ENCODE measurements around the gene C5AR2. TPM values are rescaled to one million over a fixed set of nuclear protein-coding genes. Genes with fewer than 3 reads are reported as not detected.
"Not testable (repeated sequence)": the region's sequence is repeated elsewhere in the genome, so short reads cannot be mapped to it uniquely, and the experiment has no call there.

Gene C5AR2
- polyA plus RNA-seq, 3 donors, result 0.44 to 4.2 (median 0.90) TPM

DNA sequence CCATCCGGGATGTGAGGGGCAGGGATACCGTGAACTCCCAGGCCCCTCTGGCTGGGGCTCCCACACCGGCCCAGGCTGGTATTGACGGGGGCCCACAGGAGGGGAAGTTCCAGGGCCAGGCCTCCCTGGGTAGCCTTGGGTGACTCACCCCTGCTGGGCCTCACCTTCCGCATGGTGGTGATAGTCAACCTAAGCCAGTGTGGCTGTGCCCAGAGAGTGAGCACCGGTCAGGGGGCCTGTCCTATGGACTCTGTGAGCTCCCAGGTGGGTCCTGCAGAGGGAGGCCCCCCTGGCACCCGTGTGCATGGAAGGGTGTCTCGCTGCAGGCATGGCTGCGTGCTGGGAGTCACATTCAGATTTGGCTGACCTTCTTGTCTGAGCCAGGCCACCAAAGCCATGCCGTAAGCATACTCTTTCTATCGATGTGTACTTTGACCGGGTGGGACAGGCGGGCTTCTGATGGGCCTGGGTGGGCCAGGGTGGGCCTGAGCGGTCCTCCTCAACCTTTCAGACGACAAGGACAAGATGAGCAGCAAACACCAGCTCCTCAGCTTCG is 44.7 kb downstream of the C5AR2 start:
- no peak overlapping the region for H3K27ac ChIP-seq (ENCODE audit: low read depth, low read length)
- 86 to 90% (median 87%) methylated on average over 16 of the region's 16 CpGs for WGBS, 3 donors

- WGBS, 3 donors, result 69 to 87% (median 84%) methylated on average over 16 of the region's 16 CpGs
- H3K27ac ChIP-seq (ENCODE audit: low read depth, low read length), result no peak overlapping the region
These were observed 45.3 kb downstream of the C5AR2 start for GRCh38 chr19:47377208-47377701.

GRCh38 chr19:47377801-47378200 is 45.8 kb downstream of the C5AR2 start:
- 81 to 89% (median 88%) methylated on average over 10 to 12 of the region's 12 CpGs for WGBS, 3 donors
- no peak overlapping the region for H3K27ac ChIP-seq (ENCODE audit: low read depth, low read length)

GRCh38 chr19:47378246-47378645 is 46.3 kb downstream of the C5AR2 start:
- no peak overlapping the region for H3K27ac ChIP-seq (ENCODE audit: low read depth, low read length)
- 85 to 96% (median 93%) methylated on average over 11 of the region's 11 CpGs for WGBS, 3 donors

- 86 to 94% (median 94%) methylated on average over 23 of the region's 23 CpGs for WGBS, 3 donors
- no peak overlapping the region for H3K27ac ChIP-seq (ENCODE audit: low read depth, low read length)
These were observed 47.5 kb downstream of the C5AR2 start for GRCh38 chr19:47379381-47379938.

DNA sequence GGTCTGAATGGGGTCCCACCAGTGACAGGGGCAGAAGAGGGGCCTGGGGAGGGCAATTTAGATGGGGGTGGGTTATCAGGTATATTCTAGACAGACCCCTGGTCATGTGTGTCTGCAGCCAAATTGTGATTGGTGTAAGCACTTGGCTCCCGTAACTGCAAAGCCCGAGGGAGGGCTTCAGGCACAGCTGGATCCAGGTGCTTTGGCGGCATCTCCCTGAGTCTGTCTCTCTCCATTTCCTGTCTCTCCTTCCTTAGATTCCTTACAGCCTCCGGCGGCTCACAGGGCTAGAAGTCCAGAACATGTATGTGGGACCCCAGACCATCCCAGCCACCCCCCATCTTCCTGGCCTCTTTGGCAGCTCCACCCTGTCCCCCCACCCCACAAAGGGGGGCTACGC is 48.6 kb downstream of the C5AR2 start:
- no peak overlapping the region for H3K27ac ChIP-seq (ENCODE audit: low read depth, low read length)
- 92 to 98% (median 96%) methylated on average over 6 of the region's 6 CpGs for WGBS, 3 donors

DNA sequence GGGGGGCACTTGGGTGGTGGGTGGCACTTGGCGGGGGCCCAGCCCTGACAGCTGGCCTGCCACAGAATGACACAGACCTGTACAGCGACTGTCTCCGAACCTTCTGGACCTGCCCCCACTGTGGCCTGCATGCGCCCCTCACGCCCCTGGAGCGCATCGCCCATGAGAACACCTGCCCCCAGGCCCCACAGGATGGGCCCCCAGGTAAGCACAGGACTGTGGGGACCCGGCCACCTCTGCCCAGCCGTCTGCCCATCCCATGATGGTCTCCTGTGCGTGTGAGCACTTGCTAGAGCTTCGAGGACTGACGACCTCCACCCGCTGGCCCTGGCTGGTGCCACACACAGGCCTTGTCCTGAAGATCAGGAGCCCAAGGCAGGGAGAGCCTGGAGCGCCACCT is 49.1 kb downstream of the C5AR2 start:
- no peak overlapping the region for H3K27ac ChIP-seq (ENCODE audit: low read depth, low read length)
- 94 to 95% (median 95%) methylated on average over 14 of the region's 14 CpGs for WGBS, 3 donors

DNA sequence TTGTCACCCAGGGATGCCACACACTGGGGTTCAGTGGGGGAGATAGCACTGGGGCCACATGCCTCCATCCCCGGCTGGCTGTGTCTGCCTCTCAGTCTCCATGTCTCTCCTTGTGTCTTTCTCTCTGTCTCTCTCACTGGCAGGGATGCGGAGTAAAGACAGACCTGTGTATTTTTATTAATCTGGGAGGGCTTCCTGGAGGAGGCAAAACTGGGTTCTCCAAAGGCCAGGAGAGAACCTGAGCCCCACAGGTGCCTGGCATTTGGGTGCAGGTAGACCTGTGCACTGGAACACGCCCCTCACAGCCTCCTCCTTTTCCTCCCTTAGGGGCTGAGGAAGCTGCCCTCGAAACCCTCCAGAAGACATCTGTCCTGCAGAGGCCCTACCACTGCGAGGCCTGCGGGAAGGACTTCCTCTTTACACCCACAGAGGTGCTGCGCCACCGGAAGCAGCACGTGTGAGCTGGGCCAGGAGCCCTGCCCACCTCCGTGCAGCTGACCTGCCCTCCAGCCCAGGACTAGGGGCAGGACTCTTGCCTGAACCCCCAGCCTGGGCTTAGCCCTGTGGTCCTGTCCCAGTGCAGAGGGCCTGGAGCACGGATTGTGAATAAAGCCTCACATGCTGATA is 49.8 kb downstream of the C5AR2 start:
- H3K27ac ChIP-seq (ENCODE audit: low read depth, low read length), result no peak overlapping the region
- WGBS, 3 donors, result 54 to 79% (median 59%) methylated on average over 11 of the region's 11 CpGs

DNA sequence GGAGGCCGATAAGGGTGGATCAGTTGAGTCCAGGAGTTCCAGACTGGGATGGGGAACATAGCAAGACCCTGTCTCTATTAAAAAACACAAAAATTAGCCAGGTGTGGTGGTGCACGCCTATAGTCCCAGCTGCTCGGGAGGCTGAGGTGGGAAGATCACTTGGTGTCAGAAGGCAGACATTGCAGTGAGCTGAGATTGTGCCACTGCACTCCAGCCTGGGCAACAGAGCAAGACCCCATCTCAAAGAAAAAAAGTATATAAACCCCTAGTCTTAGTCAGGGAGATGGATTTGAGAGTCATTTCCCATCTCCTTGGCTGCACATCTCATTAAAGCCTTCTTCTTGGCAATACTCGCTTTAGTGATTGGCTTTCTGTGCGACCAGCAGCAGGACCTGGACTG is 51.9 kb downstream of the C5AR2 start:
- 78 to 92% (median 82%) methylated on average over 5 of the region's 5 CpGs for WGBS, 3 donors
- H3K27ac ChIP-seq (ENCODE audit: low read depth, low read length), result not testable (repeated sequence)

DNA sequence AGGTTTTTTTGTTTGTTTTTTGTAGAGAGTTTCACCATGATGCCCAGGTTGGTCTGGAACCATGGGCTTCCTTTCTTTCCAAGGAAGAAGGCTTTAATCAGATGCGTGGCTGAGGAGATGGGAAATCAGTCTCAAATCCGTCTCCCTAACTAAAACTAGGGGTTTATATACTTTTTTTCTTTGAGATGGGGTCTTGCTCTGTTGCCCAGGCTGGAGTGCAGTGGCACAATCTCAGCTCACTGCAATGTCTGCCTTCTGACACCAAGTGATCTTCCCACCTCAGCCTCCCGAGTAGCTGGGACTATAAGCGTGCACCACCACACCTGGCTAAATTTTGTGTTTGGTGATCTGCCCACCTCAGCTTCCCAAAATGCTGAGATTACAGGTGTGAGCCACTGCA is 52.6 kb downstream of the C5AR2 start:
- not testable (repeated sequence) for H3K27ac ChIP-seq (ENCODE audit: low read depth, low read length)
- 82 to 87% (median 84%) methylated on average over 4 of the region's 4 CpGs for WGBS, 3 donors

DNA sequence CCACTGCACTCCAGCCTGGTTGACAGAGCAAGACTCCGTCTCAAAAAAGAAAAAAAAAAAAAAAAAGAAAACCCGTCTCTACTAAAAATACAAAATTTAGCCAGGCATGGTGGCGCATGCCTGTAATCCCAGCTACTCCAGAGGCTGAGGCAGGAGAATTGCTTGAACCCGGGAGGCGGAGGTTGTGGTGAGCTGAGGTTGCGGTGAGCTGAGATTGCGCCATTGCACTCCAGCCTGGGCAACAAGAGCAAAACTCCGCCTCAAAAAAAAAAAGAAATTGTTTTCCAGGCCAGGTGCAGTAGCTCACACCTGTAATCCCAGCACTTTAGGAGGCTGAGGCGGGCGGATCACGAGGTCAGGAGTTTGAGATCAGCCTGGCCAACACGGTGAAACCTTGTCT is 54.6 kb downstream of the C5AR2 start:
- H3K27ac ChIP-seq (ENCODE audit: low read depth, low read length), result not testable (repeated sequence)
- WGBS, 3 donors, result 70 to 82% (median 72%) methylated on average over 12 of the region's 12 CpGs

GRCh38 chr19:47387623-47388022 is 55.6 kb downstream of the C5AR2 start:
- 77 to 81% (median 80%) methylated on average over 3 of the region's 3 CpGs for WGBS, 3 donors
- H3K27ac ChIP-seq (ENCODE audit: low read depth, low read length), result not testable (repeated sequence)

- WGBS, 3 donors, result 54 to 86% (median 64%) methylated on average over 5 of the region's 5 CpGs
- not testable (repeated sequence) for H3K27ac ChIP-seq (ENCODE audit: low read depth, low read length)
These were observed 56.7 kb downstream of the C5AR2 start for GRCh38 chr19:47388721-47389120.

DNA sequence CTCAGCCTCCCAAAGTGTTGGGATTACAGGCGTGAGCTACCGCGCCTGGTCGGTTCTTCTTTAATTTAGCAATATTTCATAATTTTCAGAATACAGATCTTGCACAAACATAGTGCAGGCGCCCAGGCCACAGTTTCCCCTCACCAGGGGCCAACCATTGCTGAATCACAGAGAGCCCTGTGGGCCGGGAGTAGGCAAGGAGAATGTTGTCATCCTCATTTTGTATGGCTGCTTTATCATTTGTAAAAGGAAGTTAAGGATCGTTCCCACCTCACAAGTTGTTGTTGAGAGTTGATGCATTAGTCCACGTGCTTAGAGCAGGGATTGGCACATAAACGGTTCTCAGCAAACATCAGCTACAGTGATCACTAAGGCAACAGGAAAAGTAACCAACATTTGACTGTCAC is 57.2 kb downstream of the C5AR2 start:
- WGBS, 3 donors, result 52 to 73% (median 61%) methylated on average over 9 of the region's 9 CpGs
- no peak overlapping the region for H3K27ac ChIP-seq (ENCODE audit: low read depth, low read length)

GRCh38 chr19:47390533-47391488 is 58.8 kb downstream of the C5AR2 start:
- 74 to 81% (median 80%) methylated on average over 20 of the region's 20 CpGs for WGBS, 3 donors
- H3K27ac ChIP-seq (ENCODE audit: low read depth, low read length), result no peak overlapping the region

DNA sequence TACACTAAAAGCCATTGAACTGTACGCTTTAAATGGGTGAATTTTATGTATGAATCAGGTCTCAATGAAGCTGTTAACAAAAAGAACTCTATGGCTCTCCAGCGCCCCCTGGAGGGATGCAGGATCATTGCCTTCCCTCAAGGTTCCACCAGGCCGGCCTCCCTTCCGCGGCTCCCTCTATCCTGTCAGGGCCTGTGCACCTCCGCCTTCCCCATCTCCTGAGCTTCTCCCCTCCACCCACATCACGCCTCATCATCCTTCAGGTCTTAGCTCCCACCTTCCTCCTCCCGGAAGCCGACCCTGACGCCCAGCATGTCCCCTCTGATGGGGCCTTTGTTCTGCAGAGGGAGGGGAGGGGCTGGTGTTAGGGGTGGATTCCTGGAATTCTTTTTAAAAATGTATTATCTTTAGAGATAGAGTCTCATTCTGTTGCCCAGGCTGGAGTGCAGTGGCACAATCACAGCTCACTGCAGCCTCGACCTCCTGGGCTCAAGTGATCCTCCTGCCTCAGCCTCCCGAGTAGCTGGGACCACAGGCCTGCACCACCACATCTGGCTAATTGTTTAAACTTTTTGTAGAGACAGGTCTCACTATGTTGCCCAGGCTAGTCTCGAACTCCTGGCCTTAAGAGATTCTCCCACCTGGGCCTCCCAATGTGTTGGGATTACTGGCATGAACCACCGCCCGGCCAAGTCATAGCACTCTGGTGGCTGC is 59.7 kb downstream of the C5AR2 start:
- whole genome bisulfite sequencing, 3 donors, result 37 to 39% (median 39%) methylated on average over 12 to 15 of the region's 15 CpGs
- no peak overlapping the region for H3K27ac ChIP-seq (ENCODE audit: low read depth, low read length)

Measured in adipose tissue (tissue), 3 donors.